HG02763 (cell line): ENCODE results near the gene BUB3.

Experiments used
- ATAC-seq: cut with Tn5 transposase; IDR thresholded peaks from one replicate; pipeline ENCODE4 v1.9.1; 2021; ENCODE audit warnings: mild to moderate bottlenecking, moderate library complexity; ENCODE audit not compliant: unreplicated experiment

BUB3 gene

GRCh38 chr10:123154092-123154710 is at the start of gene BUB3:
Gene BUB3 (plus strand): TSS chr10:123154402. CDS start chr10:123154918, 516 bp downstream.
- ATAC-seq = peak; percentile 92

GRCh38 chr10:123109466-123109865 is 44.7 kb upstream of the BUB3 start:
- ATAC-seq = no peak

GRCh38 chr10:123117644-123118417 is 36.4 kb upstream of the BUB3 start:
- ATAC-seq = no peak

DNA sequence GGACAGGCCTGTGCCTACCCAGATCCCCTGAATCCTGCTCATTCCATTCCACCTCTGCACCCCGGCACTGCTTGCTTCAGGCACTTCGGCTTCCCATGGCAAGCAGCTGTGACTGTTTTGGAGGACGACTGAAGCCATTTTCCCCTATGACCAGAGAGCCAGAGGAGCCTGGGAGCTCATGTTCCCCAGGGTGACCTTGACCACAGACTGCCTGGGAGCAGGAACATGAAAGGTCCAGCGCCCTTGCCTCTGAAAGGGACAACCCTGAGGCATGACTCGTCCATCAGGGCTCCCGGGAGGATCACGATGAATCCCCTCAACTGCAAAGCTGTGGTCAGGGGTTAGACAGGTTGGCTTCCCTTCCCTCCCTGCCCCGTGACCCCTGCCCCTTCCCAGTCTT is 35.1 kb upstream of the BUB3 start:
- ATAC-seq = no peak

GRCh38 chr10:123126246-123126645 is 28.0 kb upstream of the BUB3 start:
- no peak for ATAC-seq

- ATAC-seq = no peak
Observed at GRCh38 chr10:123129618-123130271, 24.5 kb upstream of the BUB3 start.

DNA sequence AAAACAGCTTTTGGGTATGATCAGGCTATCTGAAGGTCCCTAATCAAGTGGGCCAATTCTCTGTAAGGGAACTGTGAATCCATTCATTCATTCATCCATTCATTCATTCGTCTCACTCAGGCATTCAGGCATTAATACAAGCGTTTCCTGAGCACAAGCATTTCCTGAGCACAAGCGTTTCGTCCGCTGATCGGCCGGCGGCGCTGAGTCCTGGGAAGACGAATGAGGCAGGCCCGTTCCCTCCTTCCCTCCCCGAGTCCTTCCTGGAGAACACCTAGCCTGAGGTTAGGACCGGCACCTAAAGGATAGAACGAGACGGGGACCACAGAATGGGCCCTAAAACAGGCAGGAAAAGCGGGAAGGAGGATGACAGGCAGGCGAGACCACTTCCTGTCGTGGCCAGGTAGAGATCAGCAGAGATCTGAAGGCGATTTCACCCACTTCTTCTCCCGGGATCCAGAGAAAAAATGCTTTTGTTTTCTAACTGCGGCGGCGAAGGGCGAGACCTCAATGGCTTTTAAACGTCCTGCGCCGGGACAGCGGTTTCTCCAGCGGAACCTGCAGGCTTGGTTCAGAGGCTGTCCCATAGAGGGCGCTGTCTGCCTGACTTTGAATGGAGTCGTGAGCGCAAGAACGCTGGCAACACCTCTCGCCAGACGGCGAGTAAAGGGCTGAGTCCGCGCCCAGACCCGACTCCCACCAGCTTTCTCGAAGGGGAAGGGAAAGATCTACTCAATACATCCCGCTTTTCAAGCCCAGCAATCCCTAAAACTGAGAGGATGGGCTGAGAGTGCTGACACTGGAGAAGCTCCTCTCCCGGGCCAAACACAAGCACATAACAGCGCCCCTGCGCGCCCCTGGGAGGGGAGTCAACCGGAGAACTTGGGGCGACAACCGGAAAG is 21.4 kb upstream of the BUB3 start:
- ATAC-seq = no peak

DNA sequence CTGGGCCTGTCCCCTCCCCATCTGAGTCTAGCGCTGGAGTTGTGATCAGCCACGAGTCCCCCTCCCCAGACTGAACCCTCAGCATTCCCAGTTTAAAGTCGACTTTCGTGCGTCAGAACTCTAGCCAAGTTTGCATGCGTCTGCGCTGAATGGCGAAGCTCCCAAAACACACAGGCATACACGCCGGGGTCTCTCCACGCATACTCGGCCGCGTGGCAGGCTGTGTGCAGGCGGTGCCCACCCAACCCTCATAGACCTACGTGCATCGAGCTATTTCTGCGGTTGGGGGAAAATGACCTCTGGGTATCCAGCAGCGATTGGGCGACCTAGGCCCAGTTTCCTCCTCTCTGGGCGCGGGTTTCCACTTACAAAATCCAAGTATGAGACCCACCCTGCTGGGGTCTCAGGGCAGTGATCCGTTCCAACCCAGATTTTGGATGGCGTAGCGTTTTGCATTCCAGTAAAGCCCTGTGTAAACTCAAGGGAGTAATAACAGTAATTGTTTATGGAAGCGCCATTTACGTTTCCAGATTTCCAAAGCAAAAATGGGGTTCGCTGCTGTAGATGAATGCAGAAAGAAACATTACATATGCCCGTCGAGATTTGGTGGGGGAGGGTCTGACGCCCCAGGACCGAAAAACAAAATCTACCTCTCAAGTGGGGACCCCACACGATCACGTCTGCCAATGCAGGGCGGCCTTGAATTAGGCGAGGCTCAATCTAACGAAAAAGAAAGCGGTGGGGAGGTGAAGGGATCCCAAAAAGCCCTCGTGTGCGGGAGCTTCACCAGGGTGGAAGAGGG is 20.5 kb upstream of the BUB3 start:
- no peak for ATAC-seq

DNA sequence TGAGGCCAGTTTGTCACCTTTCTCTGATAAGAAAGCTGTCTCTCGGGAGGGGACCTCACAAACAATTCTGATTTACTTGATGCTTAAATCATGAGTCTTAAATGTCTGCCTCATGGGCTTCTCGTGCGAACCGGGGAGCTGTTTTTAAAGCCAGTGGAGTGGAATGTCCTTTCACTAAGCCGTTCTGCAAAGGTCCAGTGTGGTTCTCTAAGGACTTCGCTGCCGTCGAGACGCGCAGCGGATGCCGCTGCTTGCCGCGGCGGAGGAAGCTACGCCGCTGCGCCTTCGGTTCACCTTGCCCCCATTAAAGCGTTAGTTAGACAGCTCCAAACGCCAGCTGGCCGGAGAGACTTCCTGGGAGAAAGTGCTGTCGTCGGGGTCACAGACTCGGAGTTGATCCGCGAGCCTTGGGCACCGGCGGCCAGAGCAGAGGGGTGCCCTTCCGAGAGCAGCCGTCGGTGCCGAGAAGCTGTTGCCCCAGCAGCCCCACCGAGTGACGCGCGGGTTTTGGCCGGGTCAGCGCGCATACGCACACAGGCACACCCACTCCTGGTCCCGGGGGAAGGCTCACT is 19.8 kb upstream of the BUB3 start:
- ATAC-seq = no peak

DNA sequence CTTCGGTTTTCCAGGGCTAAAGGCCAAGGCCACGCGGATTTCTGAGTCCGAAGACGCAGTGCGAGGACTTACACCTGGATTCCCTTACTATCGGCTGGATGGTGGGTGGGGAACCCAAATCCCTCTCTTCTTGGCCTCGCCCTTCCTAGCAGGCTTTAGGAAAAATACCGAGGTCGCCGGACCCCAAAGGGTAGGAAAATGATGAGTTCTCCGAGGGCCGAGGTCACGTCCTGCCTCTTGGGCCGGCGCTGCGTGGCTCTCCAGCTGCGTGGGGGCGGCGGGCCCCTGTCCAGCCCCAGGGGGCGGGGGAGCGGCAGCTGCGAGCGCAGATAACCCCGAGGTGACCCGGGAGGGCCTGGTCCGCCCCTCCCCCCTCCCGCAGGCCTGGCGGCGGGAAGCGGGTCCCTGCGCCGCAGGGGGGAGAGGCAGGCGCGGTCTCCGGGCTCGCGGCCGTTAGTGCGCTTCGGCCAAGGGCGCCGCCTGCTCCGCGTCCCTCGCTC is 19.2 kb upstream of the BUB3 start:
- ATAC-seq = no peak

GRCh38 chr10:123135415-123136141 is 18.6 kb upstream of the BUB3 start, which contains the start of gene HMX3:
Gene HMX3 (plus strand): TSS chr10:123135970. CDS start chr10:123136051, 81 bp downstream.
- ATAC-seq = no peak

GRCh38 chr10:123136221-123136805 is 17.9 kb upstream of the BUB3 start:
- ATAC-seq = no peak

DNA sequence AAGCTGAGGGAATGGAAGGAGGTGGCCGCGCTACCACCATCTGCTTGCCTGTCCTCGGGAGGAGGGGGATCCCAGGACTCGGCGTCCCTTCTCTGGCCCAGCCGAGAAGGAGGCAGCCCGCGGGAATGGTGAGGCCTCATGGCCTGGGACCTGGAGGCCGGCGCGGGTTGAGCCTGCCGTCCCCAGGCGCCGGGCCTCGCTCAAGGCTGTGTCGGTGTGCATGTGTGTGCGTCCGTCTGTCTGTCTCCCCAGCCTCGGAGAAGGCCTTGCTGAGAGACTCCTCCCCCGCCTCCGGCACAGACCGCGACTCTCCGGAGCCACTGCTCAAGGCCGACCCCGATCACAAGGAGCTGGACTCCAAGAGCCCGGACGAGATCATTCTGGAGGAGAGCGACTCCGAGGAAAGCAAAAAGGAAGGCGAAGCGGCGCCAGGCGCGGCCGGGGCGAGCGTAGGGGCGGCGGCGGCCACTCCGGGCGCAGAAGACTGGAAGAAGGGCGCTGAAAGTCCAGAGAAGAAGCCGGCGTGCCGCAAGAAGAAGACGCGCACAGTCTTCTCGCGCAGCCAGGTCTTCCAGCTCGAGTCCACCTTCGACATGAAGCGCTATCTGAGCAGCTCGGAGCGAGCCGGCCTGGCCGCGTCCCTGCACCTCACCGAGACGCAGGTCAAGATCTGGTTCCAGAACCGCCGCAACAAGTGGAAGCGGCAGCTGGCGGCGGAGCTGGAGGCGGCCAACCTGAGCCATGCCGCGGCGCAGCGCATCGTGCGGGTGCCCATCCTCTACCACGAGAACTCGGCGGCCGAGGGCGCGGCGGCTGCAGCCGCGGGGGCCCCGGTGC is 17.2 kb upstream of the BUB3 start:
- ATAC-seq = no peak

- ATAC-seq = no peak
Observed at GRCh38 chr10:123139165-123139520, 15.1 kb upstream of the BUB3 start.

- ATAC-seq = no peak
Observed at GRCh38 chr10:123139521-123140163, 14.6 kb upstream of the BUB3 start.

DNA sequence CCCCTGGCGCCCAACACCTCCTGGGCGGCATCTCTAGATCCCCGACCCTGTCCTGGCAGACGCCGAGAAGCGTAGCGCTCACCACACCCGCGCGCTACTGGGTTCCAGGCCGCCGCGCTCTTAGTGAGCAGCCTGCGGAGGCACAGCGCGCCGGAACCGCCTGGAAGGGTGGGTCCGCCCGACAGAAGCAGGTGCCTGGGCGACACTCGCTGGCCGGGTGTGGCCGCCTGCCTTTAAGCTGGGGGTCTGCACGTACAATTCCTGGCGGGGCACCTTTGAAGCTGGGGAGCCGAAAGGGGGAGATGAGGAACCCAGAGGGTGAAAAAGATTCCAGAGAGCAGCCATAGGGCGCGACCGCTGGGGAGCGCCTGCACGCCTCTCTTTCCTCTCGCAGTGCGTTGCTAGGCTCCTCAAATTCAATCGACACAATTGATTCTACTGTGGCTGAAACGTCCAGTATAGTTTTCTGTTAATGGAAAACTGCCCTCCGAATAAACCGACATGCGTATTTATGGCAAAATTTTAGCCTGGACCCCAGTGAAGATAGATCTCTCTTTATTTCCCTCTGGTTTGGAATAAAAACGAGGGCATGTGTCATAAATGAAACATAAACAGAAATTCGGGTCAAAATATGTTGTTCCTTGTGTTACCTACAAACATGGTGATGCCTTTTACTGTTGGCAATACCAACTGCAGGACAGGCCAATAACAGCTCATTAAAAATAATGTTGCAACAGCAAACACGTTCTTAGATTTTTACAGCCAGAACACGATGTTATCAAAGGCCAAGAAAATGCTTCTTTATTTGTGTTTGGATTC is 13.8 kb upstream of the BUB3 start:
- ATAC-seq = no peak
